ENCODE measurements around the gene GSK3A. TPM values are rescaled to one million over a fixed set of nuclear protein-coding genes. Genes with fewer than 3 reads are reported as not detected.

GSK3A gene
- polyA plus RNA-seq, 4 donors, result 75.9 to 82.2 (median 80.9) TPM

DNA sequence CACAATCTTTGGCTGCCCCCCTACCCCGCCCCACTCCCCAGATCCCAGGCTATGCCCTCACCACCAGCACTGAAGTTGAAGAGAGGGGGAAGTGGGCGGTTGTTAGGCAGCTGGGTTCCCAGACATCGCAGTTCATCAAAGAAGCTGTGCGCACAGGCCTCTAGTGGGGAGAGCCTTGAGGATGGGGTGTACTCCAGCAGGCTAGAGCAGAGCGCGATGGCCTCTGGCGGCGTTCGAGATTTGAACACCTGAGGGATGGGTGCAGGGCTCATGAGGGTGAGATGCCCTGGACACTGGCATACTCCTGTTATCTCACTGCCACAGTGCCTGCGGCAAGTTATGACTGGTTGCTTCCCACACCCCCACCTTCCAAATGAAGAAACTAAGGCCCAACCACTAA lies 10.0 kb downstream of the GSK3A start:
- no peak for DNase-seq (ENCODE audit: low read depth in 4 of 4, low spot score in 3 of 4)

DNA sequence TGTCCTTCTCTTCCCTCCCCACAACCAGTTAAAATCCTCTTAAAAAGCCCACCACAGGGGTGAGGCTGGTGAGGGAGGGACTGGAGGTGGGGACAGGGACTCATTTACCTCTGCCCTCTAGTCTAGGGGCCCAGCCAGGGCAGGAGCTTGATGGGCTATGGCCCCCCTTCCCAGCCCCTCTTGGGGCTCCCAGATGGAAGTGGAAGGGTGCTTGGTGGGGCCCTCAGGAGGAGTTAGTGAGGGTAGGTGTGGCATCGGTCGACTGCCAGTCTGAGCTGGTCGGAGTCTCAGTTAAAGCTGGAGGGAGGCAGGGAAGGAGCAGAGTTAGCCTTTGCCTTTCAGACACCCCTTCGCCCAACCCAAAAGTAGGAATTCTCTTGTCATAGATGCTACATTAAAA lies 11.8 kb downstream of the GSK3A start:
- DNase-seq (ENCODE audit: low read depth in 4 of 4, low spot score in 3 of 4), result no peak

DNA sequence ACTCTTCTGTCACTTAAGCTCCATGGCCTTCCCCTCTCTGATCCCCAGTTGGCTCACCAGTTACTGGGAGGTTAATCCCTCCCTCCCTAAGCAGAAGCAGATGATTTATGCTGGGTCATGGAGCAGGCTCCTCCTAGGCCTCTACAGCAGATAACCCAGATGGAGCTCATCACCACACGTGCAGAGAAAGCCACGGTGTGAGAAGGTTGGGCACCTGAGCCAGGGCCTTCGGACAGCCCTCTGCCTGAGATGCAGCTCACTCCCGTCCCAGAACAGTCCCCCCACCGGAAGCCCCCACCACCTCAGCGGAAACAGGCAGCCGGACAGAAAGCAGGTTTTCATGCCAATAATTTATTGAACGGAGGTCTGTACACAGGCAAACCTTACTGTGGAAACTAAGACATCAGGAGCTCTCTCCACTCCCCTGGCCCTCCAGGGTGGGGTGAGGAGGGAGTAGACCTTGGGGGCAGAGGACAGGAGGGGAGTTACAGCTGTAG lies 12.5 kb downstream of the GSK3A start:
- DNase-seq (ENCODE audit: low read depth in 4 of 4, low spot score in 3 of 4), result no peak

DNA sequence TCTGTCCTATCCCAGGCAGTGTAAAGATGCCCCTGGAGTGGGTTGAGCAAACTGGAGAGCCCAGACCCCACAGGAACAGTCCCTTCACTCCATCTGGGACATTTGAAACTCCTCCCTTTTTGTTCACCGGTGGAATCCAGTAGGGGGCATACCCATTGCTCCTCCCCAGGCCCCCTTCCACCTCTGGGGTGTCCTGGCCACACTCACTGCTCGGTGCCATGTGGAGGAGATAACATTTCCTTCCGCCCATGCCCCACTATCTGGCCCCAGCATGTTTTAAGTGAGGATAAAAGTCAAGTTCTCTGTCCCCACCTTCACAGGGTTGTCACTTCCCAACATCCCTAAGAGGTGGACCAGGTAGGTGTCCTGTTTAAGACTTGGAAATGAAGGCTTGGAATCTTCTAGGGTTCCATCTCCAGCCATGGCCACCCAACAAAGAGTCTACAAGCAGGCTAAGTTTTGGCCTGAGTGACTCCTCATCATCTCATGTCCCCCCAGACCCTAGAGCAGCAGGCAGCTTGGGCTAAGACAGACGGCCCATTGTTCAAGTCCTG lies 13.0 kb downstream of the GSK3A start:
- DNase-seq (ENCODE audit: low read depth in 4 of 4, low spot score in 3 of 4), result no peak

DNA sequence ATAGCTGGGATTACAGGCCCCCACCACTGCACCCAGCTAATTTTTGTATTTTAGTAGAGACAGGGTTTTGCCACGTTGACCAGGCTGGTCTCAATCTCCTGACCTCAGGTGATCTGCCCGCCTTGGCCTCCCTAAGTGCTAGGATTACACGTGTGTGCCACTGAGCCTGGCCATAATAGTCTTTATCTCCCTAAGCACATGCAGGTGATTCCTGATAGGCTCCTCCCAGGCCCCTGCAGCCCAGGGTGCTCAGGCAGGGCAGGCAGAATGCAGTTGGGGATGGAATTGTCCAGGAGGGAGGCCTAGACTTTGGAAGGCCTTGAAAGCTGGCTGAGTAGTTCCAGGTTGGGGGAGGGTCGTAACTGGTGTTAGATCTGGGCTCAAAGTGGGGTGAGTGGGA lies 13.8 kb downstream of the GSK3A start:
- no peak for DNase-seq (ENCODE audit: low read depth in 4 of 4, low spot score in 3 of 4)

DNA sequence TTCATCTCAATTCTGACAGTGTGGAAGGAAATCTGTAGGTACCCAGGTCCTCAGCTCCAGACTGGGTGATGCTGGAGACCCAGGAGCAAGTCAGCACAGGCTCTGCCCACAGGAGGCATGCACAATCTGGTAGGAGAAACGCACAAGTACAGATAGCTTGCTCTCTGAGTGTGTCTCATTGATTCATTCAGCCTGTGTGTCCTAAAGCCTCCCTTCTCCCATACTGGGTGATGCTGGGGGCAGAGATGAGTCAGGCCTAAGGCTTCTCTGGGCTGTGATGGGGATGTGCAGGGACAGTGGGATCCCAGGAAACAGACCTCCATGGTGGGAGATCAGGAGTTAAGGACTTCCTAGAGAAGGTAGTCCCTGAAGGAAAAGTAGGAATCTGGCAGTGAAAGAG lies 15.5 kb downstream of the GSK3A start:
- DNase-seq (ENCODE audit: low read depth in 4 of 4, low spot score in 3 of 4), result no peak

DNA sequence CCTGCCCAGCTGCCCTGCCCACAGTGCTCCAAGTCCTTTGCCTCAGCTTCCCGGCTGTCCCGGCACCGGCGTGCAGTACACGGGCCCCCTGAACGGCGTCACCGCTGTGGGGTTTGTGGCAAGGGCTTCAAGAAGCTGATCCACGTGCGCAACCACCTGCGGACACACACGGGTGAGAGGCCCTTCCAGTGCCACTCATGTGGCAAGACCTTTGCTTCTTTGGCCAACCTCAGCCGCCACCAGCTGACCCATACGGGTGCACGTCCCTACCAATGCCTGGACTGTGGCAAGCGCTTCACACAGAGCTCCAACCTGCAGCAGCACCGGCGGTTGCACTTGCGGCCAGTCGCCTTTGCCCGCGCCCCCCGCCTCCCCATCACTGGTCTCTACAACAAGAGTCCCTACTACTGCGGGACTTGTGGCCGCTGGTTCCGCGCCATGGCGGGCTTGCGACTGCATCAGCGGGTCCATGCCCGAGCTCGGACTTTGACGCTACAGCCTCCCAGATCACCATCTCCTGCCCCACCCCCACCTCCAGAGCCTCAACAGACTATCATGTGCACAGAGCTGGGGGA lies 16.6 kb downstream of the GSK3A start:
- no peak for DNase-seq (ENCODE audit: low read depth in 4 of 4, low spot score in 3 of 4)

DNA sequence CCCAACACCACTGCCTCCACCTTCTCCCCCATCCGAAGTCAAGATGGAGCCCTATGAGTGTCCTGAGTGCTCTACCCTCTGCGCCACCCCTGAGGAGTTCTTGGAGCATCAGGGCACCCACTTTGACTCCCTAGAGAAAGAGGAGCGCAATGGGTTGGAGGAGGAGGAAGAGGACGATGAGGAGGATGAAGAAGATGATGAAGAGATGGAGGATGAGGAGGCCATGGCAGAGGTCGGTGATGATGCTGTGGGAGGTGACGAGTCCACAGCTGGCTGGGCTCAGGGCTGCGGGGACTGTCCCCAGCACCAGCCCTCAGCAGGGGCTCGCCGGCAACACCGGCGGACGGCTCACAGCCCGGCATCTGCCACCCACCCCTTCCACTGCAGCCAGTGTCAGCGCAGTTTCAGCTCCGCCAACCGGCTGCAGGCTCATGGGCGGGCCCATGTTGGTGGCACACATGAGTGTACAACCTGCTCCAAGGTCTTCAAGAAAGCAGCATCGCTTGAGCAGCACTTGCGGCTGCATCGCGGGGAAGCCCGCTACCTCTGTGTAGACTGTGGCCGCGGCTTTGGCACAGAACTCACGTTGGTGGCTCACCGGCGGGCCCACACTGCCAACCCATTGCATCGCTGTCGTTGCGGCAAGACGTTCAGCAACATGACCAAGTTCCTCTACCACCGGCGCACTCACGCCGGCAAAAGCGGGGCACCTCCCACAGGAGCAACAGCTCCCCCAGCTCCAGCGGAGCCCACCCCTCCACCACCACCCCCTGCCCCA lies 17.3 kb downstream of the GSK3A start:
- no peak for DNase-seq (ENCODE audit: low read depth in 4 of 4, low spot score in 3 of 4)

DNA sequence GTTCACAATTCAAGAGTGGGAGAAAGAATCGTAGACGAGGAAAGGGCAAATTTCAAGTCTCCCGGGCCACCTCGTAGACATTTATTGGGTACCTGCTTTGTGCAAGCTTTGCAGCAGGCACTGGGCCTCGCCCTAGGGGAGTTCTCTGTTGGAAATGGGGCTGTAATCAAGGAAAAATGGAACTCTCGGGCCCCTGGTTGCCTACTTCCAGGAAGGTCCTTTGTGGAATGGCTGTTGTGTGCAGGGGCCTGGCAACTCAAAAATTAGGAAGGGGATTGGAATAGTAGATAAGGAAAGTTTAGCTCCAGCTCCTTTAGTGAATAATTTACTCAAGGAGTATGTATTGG lies 21.7 kb downstream of the GSK3A start:
- no peak for DNase-seq (ENCODE audit: low read depth in 4 of 4, low spot score in 3 of 4)

DNA sequence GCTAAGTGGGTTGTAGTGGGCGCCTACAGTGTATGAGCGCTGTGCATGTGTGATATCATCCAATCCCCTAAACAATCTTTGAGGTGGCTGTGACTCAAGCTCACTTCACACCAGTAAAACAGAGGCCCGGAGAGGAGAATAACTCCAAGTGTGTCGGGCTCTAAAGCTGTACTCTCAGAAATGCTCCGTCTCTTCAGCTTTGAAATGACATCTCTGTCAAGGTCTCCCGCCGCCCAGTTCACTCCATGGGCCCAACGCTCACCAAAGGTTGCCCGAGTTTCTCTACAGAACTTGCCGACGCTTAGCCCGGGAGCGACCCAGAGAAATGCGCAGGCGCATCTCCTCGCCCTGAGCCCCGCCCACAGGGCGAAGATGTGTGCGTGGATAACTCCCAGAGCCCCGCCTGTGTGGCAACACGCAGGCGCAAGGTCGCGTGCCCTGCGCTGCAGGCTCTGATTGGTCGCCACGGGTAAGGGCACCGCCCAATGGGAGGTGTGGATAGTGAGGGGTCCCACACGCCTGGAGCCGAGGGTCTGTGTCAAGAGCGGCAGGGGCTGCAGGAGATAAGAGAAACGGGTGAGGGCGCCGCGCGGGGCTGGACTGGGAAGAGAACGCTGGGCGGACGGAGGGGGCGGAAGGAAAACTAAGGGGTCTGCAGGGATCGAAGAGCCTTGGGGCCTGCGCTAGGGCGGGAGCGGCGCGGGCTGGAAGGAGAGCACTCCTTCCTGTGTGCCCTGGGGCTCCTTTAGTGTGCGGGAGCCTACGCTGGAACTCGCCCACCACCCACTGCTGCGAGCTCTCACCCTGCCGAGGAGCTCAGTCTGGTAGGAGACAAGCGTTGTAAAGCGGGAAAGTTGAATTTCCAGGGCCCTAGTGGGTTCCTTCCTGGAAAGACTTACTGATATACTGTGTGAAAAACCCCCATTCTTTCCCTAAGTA lies 22.3 kb downstream of the GSK3A start, which contains the start of gene ZNF526:
TSS of gene ZNF526 (plus strand) at position 501 of the 939 bp plus-strand sequence. CDS start 4,092 bp downstream, outside the sequence.
- peak; percentile 94 to 96 (median 95) for DNase-seq (ENCODE audit: low read depth in 4 of 4, low spot score in 3 of 4)

DNA sequence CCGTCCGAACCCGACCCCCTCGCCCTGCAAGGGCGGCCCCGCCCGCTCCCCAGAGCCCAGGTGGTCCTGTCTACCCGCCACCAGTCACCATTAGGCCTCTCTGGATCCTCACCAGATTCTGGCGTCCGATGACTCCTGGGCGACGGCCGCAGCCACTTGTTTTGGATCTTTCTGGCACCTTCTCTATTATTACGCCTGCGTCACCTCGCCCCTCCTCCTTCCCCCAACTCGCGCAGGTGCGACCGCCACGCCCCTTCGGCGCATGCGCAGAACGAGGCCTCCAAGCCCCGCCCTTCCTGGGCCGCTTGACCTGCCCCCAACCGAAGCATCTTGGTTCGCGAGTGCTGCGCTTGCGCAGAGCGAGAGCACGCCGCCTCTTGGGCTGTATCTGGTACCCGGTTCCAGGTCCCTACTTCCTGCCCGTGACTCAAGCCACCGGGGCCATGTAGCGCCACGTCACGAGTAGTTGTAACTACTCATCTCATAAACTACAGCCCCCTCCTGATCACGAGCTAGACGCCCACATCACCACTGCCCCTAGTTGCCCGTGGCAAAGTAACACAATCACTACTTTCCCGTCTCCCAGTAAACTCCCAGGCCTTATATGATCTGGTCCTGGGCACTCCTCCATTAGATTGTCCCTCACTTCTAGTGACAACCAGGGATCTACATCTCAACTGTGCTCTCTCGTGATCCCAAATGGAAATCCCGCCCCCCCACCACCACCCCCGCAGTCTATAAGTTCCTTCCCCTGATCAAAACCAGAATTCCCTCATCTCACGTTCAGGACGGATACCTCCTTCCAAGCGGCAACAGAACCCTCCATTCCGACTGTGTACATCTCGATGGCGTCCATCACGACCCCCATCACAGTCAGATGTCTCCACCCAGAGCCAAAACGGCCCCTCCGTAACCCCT lies 24.6 kb downstream of the GSK3A start, which contains the start of gene DEDD2:
TSS of gene DEDD2 (minus strand) at position 158 of the 918 bp plus-strand sequence. CDS start 670 bp downstream, outside the sequence.
- DNase-seq (ENCODE audit: low read depth in 4 of 4, low spot score in 3 of 4), result peak; percentile 91 to 96 (median 92)

DNA sequence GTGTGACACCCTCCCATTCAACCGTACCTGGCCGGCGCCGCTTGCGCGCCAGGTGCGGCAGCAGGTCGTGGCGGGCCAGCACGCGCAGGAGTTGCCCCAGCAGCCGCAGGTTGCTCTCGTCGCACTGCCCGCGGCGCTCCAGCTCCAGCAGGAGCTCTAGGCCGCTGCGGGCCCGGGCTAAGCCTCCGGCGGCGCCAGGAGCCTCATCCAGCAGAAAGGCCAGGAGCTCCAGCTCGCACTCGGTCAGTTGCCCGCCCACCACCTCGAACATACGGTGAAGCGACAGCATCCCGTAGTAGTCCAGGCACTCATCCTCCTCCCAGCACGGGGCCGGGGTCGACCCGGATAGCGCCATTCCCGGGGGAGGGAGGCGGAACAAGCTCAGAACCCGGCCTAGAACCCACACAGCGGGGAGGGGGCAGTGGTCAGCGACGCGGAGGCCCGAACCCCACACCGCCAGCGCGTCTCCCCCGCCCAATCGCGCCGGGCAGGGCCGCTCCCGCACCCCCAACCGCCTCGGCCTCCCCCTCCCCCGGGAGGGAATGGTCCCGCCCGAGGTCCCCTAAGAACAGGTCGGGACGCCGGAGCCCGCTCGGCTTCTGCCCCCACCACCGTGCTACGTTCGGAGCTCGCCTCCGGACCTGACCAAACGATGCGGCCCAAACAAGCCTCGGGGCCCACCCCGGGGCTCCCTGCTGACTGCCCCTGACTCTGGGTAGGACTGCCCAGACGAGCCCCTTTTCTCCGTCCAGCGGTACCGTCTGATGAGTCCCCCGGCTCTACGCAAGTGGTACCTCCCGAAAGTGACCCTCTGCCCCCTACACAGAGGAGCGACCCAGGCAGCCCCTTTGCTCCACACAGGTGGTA lies 25.5 kb downstream of the GSK3A start:
- DNase-seq (ENCODE audit: low read depth in 4 of 4, low spot score in 3 of 4), result peak in 3 of 4 donors; percentile 14 to 34 (median 29)

DNA sequence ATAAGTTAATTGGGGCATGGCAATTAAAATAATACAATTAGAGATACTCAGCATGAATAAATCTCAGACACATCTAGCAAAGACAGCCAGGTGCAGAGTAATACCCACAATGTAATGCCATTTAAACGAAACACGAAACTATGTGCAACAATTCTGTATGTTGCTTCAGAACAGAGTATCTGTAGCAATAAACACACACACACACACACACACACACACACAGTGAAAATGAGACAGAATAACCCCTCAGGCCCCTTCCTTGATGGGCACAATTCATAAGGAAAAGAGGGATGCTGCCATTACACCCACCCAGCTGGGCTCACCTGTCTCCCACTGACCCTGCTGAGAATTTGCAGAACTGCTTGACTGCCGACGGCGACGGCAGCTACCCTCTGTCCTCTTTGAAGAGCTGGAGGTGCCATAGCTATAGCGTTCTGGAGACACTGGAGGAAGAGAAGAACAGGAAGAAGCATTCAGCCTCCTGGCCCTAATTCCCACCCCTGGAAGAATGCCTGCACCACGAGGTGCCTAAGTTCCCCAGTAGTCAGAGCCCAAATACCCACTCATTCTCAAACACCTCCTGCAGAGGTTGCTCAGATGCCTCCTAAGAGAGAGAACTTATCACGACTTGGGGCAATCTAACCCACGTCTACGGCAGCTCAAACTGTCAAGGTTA lies 27.5 kb downstream of the GSK3A start:
- DNase-seq (ENCODE audit: low read depth in 4 of 4, low spot score in 3 of 4), result no peak

DNA sequence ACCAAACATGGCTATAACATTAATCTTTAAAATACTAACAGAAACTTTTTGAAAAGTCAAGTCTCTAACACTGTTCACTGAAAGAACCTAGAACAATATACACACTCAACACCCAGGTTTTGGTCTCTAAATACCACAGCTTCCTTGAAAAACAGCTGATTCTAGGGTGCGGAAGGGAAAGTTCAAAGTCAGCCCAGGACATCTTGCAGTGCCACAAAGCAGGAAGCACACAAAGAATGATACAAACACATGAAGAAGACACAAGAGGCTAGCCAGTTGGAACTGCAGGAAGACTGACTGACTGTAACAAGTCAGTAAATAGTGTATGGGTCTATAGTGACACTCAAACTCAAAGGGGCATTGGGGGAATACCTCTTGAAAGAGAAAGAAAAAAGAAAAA lies 29.5 kb downstream of the GSK3A start:
- no peak for DNase-seq (ENCODE audit: low read depth in 4 of 4, low spot score in 3 of 4)

DNA sequence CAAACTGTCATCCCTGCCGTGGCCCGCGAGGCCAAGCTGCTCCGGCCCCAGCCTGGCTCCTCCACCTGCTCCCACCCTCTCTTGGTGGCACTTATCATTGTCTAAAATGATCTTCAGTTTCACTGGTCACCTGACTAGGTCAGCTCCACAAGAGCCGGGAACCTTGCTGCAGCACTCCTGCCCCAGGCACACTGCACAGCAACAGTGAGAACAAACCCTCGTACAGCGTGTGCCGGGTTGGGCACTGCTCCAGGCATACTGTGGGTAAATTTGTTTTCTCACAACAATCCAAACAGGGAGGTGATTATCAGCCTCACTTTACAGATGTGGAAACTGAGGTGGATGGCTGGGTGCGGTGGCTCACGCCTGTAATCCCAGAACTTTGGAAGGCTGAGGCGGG lies 33.8 kb downstream of the GSK3A start:
- DNase-seq (ENCODE audit: low read depth in 4 of 4, low spot score in 3 of 4), result no peak

DNA sequence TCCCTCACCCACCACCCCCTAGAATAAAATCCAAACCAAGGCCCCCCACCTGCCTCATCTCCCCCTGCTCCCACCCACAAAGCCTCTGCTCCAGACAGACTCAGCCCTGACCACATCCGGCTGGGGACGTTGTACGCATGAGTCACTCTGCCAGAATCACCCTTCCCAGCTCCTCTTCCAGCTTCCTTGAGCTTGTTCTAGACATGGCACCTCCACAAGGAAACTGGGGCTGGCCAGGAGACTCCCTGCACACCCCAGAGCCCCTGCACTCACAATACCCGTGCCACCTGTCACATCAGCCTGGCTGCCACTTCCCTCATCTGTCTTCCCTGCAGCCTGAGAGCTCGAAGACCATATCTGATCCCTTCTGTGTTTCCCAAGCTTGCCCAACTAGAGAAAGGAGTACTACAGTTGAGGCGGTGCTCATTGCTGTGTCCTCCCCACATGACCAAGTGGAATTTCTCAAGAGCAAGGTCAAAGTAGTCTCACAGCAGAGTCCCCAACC lies 34.6 kb downstream of the GSK3A start:
- DNase-seq (ENCODE audit: low read depth in 4 of 4, low spot score in 3 of 4), result no peak

DNA sequence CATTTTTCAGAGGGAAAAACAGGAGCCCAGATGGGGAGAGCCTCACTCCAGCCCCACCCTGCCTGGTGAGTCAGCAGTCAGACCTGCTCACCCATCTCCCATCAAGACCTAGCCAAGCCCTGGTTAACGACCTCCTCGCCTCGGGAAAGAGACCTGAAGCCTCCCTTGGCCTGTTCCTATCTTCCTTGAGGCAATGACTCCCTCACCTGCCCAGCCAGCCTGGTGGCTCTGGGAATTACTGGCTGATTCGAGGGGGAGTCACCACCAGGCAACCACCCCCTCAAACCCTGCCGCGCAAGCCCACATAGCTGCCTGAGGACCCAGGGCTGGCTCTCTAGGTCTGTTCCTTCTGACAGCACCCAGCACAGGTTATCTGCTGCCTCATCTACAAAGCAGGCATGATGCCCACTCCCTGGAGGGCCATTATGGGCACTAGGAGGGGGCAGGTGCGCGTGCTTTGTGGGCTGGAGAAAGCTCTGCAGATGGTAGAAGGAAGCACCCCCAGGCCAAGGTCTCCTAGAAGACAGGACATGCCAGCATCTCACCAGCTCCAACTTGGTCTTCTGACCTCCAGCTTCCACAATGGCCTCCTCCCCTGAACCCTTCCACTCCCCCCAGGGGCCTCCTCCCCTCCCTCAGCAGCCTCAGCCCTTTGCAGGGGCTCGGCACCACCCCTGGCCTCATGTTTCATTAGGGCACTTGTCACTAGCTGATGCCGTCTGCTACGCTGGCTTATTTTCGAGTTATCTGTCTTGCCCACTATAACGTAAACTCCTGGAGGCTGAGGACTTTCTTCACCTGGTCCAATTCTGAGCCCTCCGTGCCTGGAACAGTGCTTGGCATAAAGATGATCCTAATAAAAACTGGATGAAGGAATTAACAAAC lies 35.3 kb downstream of the GSK3A start:
- no peak for DNase-seq (ENCODE audit: low read depth in 4 of 4, low spot score in 3 of 4)
